Activated CD4-positive, CD25-positive, alpha-beta regulatory T cell treated with anti-CD3 and anti-CD28 coated beads, Interleukin-2, amount 50 U/mL, for 24 hours (primary cell): ENCODE results near the gene MGAT5.
A peak's percentile ranks its signal among the peaks of the same experiment; 100 is the strongest.
"Not testable (repeated sequence)": the region's sequence is repeated elsewhere in the genome, so short reads cannot be mapped to it uniquely, and the experiment has no call there.

Experiments used
- ATAC-seq, 2 donors: fragments of 150-1000 bp; cut with Tn5 transposase; one replicate each; pipeline ENCODE4 v1.10.0; 2021; ENCODE audit warnings: mild to moderate bottlenecking in 1 of 2, moderate library complexity in 1 of 2

The MGAT5 gene

GRCh38 chr2:134453973-134454372, 200.1 kb downstream of the MGAT5 start:
- ATAC-seq: no peak

- ATAC-seq: no peak
These were observed 200.6 kb downstream of the MGAT5 start for GRCh38 chr2:134454426-134454825.

- ATAC-seq: no peak
These were observed 201.1 kb downstream of the MGAT5 start for GRCh38 chr2:134454931-134455330.

- ATAC-seq: no peak
These were observed 201.6 kb downstream of the MGAT5 start for GRCh38 chr2:134455426-134455825.

- no peak for ATAC-seq
These were observed 203.5 kb downstream of the MGAT5 start for GRCh38 chr2:134457353-134457752.

GRCh38 chr2:134457765-134458472, 204.0 kb downstream of the MGAT5 start:
- ATAC-seq: no peak

GRCh38 chr2:134458473-134458853, 204.6 kb downstream of the MGAT5 start:
- no peak for ATAC-seq

- ATAC-seq: no peak
These were observed 205.1 kb downstream of the MGAT5 start for GRCh38 chr2:134458950-134459349.

- ATAC-seq: no peak
These were observed 206.0 kb downstream of the MGAT5 start for GRCh38 chr2:134459706-134460406.

GRCh38 chr2:134460583-134460998, 206.7 kb downstream of the MGAT5 start:
- peak in 1 of 2 donors; percentile 27 for ATAC-seq

- no peak for ATAC-seq
These were observed 207.6 kb downstream of the MGAT5 start for GRCh38 chr2:134461511-134461910.

- no peak for ATAC-seq
These were observed 208.4 kb downstream of the MGAT5 start for GRCh38 chr2:134462275-134462674.

- no peak for ATAC-seq
These were observed 209.2 kb downstream of the MGAT5 start for GRCh38 chr2:134462791-134463698.

- ATAC-seq: no peak
These were observed 209.8 kb downstream of the MGAT5 start for GRCh38 chr2:134463699-134464022.

- ATAC-seq: no peak
These were observed 211.6 kb downstream of the MGAT5 start for GRCh38 chr2:134465228-134466105.

GRCh38 chr2:134466141-134466540, 212.3 kb downstream of the MGAT5 start:
- no peak for ATAC-seq

GRCh38 chr2:134468164-134468563, 214.3 kb downstream of the MGAT5 start:
- peak in 1 of 2 donors; percentile 80 for ATAC-seq

- no peak for ATAC-seq
These were observed 214.9 kb downstream of the MGAT5 start for GRCh38 chr2:134468776-134469175.

GRCh38 chr2:134469516-134470115, 215.7 kb downstream of the MGAT5 start:
- ATAC-seq: no peak

GRCh38 chr2:134470561-134471168, 216.8 kb downstream of the MGAT5 start:
- no peak for ATAC-seq

- ATAC-seq: not testable (repeated sequence)
These were observed 223.1 kb downstream of the MGAT5 start for GRCh38 chr2:134476982-134477381.
